D721Med (cell line): ENCODE data around the gene TMEM203.

ENCODE experiments used
- DNase-seq: peaks from one replicate; pipeline ENCODE4 v3.0.0; 2011; ENCODE audit warnings: low spot score; ENCODE audit not compliant: insufficient read length
- FAIRE-seq: peaks from 2 replicates; lab custom pipeline; 2011; peaks lifted over from hg19 to GRCh38; lab: Jason Lieb, UNC
- CTCF ChIP-seq: IDR thresholded peaks from 2 replicates; pipeline ENCODE4 v1.5.1; 2012; ENCODE audit warnings: mild to moderate bottlenecking, control low read depth; ENCODE audit not compliant: insufficient read depth; ENCODE audit errors: missing control alignments

TMEM203 gene

GRCh38 chr9:137228968-137229896 is 23.8 kb upstream of the TMEM203 start:
- DNase-seq (no peak), FAIRE-seq (no peak)
- TF ChIP-seq CTCF = no peak

DNA sequence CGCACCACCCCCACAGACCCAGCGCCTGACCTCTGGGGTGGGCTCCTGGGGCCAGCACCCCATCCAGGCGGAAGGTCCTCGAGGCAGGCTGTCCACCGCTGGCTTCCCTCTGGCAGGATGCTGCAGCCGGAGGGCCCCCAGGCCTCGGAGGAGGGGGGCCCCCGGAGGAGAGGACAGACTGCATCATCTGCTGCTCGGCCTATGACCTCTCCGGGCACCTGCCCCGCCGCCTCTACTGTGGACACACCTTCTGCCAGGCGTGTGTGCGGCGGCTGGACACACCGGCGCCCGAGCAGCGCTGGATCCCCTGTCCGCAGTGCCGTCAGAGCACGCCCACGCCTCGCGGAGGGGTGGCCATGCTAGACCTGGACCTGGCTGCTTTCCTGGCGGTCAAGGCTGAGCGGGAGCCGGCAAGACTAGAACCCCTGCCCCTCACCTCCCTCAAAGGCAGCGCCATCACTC is 23.1 kb upstream of the TMEM203 start:
- DNase-seq (no peak), FAIRE-seq (no peak)
- TF ChIP-seq CTCF = no peak

DNA sequence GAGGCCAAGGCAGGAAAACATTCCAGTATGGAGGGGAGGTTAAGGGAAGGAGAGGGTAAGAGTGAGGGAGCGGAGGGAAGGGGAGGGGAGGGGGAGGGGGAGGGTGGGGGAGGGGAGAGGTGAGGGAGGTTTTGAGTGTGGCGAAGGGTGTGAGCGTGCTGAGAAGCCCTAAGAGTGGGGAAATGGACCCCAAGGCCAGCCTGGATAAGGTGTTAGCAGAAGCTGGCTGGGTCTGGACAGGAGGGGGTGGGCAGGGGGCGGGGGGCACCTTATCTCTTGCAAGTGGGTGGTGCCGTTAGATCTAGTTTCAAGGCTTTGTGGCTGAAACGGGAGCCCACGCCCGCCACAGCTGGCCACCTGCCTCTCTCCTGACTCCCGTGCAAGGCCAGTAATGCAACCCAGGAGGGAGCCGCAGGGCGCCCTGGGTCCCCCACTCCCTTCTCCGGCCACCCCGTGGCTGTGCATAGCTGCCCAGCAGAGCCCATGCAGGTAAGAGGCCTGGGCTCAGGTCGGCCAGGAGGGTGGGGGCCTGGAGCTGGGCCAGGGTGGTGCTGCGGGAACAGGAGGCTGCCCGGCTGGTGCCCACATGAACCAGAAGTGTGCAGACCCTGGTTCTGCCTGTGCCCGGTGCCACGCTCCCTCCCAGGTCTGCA is 22.5 kb upstream of the TMEM203 start:
- FAIRE-seq (no peak), DNase-seq (no peak)
- TF ChIP-seq CTCF = no peak

DNA sequence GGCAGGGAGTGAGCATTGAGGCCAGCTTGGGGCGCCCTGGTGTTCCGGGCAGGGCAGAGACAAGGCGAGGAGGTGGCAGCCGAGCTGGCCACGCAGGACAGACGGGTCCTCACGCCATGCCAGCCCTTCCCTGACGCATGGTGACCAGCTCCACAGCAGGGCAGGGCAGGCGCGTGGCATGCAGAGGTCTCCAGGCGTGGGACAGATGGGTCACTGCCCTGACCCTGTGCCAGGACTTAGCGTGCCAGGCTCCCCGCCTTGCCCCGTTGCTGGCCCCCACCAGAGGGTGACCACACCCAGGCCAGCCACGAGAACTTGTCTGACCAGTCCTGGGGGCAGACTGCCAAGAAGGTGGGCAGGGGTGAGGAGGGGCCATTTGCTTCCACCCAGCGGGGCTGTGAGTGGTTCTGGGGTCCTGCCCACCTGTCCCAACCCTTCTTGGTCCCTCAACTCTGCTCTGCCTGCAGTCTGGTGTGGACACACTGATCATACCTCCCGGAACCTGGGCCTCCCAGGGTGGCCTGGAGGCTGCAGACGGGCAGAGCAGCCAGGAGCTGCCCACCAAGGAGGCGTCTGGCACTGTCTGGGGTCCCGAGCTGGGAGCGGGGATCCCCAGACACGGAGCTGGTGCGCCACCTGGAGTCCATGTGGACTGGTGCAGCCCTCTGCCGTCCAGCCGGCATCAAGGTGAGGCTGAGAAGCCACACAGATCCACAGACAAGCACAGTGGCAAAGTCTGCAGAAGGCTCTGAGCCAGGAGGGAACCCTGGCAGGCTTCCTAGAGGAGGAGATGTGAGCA is 21.8 kb upstream of the TMEM203 start, which contains the start of gene RNF224:
Gene RNF224, plus strand, starts transcription at position 449 of the 799 bp plus-strand sequence. CDS start 834 bp downstream, outside the sequence.
- no peak for FAIRE-seq
- TF ChIP-seq CTCF = peak; percentile 89
- DNase-seq = peak; percentile 98

DNA sequence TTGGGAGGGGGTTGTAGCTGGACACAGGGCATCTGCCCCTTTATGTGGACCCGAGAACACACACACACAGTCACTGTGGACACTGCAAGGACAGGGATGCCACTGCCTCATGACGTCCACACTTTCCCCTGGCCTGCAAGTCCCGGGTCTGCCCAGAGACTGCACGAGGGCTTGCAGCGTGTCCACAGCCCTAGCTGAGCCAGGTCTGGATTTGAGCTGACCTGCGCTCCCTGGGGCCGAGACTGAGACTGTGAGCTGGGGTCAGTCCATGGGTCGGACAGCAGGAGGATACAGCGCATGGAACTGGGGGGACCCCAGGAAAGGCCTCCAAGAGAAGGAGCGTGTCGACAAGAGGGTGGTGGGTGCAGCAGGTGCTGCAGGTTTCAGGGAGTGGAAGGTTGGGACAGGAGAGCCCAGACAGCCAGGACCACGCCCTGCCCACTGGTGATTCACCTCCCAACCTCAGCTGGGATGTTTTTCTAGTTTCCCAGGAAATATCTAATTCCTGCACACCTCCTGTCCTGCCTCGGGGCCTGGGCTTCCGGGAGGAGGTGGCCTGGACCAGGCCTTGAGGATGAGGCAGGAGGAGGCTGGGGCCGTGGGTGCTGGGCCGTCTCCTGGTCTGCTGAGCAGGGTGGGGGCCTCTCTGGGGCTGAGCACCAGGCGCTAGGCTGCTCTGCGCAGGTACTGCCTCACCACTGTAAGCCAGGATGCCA is 21.0 kb upstream of the TMEM203 start:
- DNase-seq = no peak
- no peak for FAIRE-seq
- no peak for TF ChIP-seq CTCF

DNA sequence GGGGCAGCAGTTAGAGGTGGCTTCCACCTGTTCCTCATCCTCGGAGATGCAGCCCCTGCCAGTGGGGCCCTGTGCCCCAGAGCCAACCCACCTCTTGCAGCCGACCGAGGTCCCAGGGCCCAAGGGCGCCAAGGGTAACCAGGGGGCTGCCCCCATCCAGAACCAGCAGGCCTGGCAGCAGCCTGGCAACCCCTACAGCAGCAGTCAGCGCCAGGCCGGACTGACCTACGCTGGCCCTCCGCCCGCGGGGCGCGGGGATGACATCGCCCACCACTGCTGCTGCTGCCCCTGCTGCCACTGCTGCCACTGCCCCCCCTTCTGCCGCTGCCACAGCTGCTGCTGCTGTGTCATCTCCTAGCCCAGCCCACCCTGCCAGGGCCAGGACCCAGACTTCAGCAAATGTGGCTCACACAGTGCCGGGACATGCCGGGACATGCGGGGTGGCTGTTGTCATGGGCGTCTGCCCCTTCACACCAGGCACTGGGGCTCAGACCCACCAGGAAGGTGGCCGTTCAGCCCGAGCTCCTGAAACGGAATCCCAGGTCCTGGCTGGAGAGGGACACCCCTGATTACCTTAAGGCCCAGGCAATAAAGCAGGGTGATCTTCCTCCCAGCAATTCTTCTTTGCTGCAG is 20.4 kb upstream of the TMEM203 start:
- FAIRE-seq = no peak
- TF ChIP-seq CTCF = no peak

More for the DNA sequence above, 20.4 kb upstream of the TMEM203 start:
- no peak for DNase-seq
